ENCODE data around the gene FARSB. TPM values are rescaled to one million over a fixed set of nuclear protein-coding genes. Genes with fewer than 3 reads are reported as not detected.

The FARSB gene
- total and polyA plus RNA-seq, 2 donors (not counting 3 experiments of a cell fraction or from before 2014, with no cell fraction given): 12.7 to 29.4 TPM

DNA sequence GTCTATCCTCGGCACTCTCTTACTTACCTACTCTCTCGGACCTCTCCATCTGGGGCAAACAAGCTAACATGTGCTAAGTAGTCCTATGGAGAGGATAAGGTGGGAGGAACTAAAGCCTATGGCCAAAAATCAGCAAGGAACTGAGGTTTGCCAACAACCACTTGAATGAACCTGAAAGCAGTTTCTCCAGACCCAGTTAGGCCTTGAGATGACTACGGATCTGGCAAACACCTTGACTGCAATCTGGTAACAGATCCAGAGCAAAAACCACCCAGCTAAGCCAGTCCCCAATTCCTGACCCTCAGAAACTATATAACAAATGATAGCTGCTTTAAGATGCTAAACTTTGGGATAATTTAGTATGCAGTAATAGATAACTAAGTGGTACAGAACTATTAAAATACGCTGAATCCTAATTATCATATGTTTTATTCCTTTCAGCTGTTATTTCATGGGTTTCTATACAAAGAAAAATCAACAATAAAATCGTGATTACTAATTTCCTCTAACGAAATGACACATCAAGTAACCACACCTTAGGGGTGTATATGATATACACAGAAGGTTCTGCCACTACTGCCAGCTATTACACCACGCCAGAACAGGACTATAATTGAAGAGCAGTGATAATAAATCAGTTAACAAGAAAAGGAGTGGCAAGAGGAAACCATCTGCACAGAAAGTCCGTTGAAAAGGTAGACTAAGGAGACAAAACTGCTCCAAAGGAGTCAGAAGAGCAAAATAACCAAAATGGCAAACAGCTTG is 3.2 kb downstream of the FARSB start:
- no TSS peak for BruUV-seq (replicated peaks)
- POLR2A ChIA-PET: no interaction called here
- peak overlapping the region; percentile 40 for H2AFZ ChIP-seq (ENCODE audit: low read depth, low read length)

DNA sequence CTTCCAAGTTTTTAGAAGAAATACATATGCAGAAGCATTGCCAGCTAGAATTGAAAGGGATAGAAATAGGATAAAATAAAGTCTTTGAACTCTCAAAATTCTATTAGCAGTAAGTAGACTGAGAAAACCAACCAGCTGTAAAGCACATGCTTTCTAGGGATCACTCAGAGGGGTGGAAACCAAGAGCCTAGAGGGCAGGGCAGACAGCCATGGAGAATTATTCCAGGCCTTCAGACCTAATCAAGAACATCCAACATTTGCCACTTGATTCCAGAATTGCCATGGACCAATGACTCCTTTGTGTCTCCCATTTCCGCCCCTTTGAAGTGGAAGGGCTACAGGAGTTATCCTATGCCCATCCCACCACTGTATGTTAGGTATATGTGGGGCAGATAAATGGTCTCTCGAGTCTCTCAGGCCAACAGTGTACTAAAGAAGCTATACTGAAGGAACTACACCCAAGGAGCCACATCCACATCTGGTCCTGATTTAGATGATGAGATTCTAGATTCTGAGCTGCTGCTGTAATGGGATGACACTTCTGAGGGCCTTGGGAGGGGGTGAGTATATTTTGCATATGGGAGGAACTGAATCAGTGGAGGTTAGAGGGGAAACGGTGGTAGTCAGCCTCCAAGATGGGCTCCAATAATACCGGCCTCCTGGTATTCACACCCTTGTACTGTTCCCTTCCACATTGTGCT is 4.0 kb downstream of the FARSB start:
- DNase-seq (ENCODE audit: low read depth, low spot score) (no peak), FAIRE-seq (no peak)
- BruUV-seq (replicated peaks): no TSS peak
- no peaks in the 10 kb centered on the region for H3K27me3 ChIP-seq (ENCODE audit: control insufficient read depth in 2 of 2, insufficient read depth in 2 of 2, low read length in 2 of 2)
- H2AFZ ChIP-seq (ENCODE audit: low read depth, low read length): no peak overlapping the region
- TF ChIP-seq JUN (IDR thresholded peaks at IDR 0.05; ENCODE audit: borderline replicate concordance, insufficient read depth, insufficient read length, low read depth) (no peak), EZH2 (IDR thresholded peaks at IDR 0.05; ENCODE audit: borderline replicate concordance, low read depth, low read length, severe bottlenecking) (no peak), POLR2A (IDR thresholded peaks at IDR 0.05; ENCODE audit: low read depth, low read length) (no peak), GATA2 (IDR thresholded peaks at IDR 0.05; ENCODE audit: insufficient read depth, insufficient read length, low read depth, low read length) (no peak), MYC (IDR thresholded peaks at IDR 0.05; ENCODE audit: low read depth, low read length) (no peak), FOS (IDR thresholded peaks at IDR 0.05; ENCODE audit: borderline replicate concordance, insufficient read depth, low read length) (no peak), POLR2AphosphoS5 (IDR thresholded peaks at IDR 0.05; ENCODE audit: insufficient read depth, low read depth, low read length) (no peak)
- TF ChIP-seq, protein P1, sequence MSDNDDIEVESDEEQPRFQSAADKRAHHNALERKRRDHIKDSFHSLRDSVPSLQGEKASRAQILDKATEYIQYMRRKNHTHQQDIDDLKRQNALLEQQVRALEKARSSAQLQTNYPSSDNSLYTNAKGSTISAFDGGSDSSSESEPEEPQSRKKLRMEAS (IDR thresholded peaks at IDR 0.05; ENCODE audit: insufficient read depth, insufficient read length): no peak
- TF ChIP-seq, protein P2, sequence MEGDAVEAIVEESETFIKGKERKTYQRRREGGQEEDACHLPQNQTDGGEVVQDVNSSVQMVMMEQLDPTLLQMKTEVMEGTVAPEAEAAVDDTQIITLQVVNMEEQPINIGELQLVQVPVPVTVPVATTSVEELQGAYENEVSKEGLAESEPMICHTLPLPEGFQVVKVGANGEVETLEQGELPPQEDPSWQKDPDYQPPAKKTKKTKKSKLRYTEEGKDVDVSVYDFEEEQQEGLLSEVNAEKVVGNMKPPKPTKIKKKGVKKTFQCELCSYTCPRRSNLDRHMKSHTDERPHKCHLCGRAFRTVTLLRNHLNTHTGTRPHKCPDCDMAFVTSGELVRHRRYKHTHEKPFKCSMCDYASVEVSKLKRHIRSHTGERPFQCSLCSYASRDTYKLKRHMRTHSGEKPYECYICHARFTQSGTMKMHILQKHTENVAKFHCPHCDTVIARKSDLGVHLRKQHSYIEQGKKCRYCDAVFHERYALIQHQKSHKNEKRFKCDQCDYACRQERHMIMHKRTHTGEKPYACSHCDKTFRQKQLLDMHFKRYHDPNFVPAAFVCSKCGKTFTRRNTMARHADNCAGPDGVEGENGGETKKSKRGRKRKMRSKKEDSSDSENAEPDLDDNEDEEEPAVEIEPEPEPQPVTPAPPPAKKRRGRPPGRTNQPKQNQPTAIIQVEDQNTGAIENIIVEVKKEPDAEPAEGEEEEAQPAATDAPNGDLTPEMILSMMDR (IDR thresholded peaks at IDR 0.05; ENCODE audit: extremely low read depth in 1 of 2, insufficient read depth in 1 of 2, low read depth in 1 of 2, low read length in 2 of 2): no peak
- H3K9me1 ChIP-seq (replicated peaks; ENCODE audit: control insufficient read depth, extremely low read depth, insufficient read depth, low read length): no peaks in the 10 kb centered on the region
- H3K4me1 ChIP-seq (ENCODE audit: control insufficient read depth, extremely low read depth, insufficient read depth, low read length): peaks cover 31% of the 10 kb centered on the region
- H3K36me3 ChIP-seq (ENCODE audit: control insufficient read depth in 2 of 2, extremely low read depth in 1 of 2, insufficient read depth in 2 of 2, low read length in 2 of 2): peaks cover 0 to 3% of the 10 kb centered on the region in 2 experiments
- POLR2A ChIA-PET: no interaction called here
- no peak overlapping the region for H3K27ac ChIP-seq (ENCODE audit: insufficient read depth, low read depth, low read length)
- CTCF ChIA-PET: interaction anchor here (1.4 to 4.0 kb wide), 3 partner anchors 9 to 56 kb away, joined by 3 to 11 read pairs (median 6); no protein-coding TSS in a partner anchor
- dilution Hi-C loops (cut with MboI; ENCODE audit: extremely low pct_ligation_motif_present, low sequenced_read_pairs): no loop called here
- intact Hi-C loops (cut with micrococcal nuclease): loop anchor here (10.0 kb wide), 1 partner anchor 1753 kb away; the partner anchor contains the start of gene FAM124B
- no peaks in the 10 kb centered on the region for H3K9me3 ChIP-seq (replicated peaks; ENCODE audit: control insufficient read depth, insufficient read depth, low read length)
- H3K79me2 ChIP-seq (ENCODE audit: control insufficient read depth, insufficient read depth, low read length): peaks cover 72% of the 10 kb centered on the region
- no peak overlapping the region for H3K9ac ChIP-seq (replicated peaks; ENCODE audit: extremely low read depth, insufficient read depth, low read length)
- H3K4me2 ChIP-seq (ENCODE audit: insufficient read depth, low read length): no peak overlapping the region
- no peaks in the 10 kb centered on the region for H4K20me1 ChIP-seq (replicated peaks; ENCODE audit: control insufficient read depth, extremely low read depth, insufficient read depth, low read length)
- no peak overlapping the region for H3K4me3 ChIP-seq (replicated peaks in 1 of 3; ENCODE audit: insufficient read depth in 1 of 3, low read depth in 1 of 3, low read length in 3 of 3)

More for the DNA sequence above, 3.2 kb downstream of the FARSB start:
- H3K27ac ChIP-seq (ENCODE audit: insufficient read depth, low read depth, low read length): peak overlapping the region; percentile 46
- no peaks in the 10 kb centered on the region for H3K9me3 ChIP-seq (replicated peaks; ENCODE audit: control insufficient read depth, insufficient read depth, low read length)
- peak overlapping the region in 1 of 3 experiments; percentile 20 for H3K4me3 ChIP-seq (replicated peaks in 1 of 3; ENCODE audit: insufficient read depth in 1 of 3, low read depth in 1 of 3, low read length in 3 of 3)
- intact Hi-C loops (cut with micrococcal nuclease) (loop anchor here (10.0 kb wide), 1 partner anchor 1752 kb away; the partner anchor contains the start of gene FAM124B), dilution Hi-C loops (cut with MboI; ENCODE audit: extremely low pct_ligation_motif_present, low sequenced_read_pairs) (no loop called here)
- H4K20me1 ChIP-seq (replicated peaks; ENCODE audit: control insufficient read depth, extremely low read depth, insufficient read depth, low read length): no peaks in the 10 kb centered on the region
- peak; percentile 52 for DNase-seq (ENCODE audit: low read depth, low spot score)
- H3K4me1 ChIP-seq (ENCODE audit: control insufficient read depth, extremely low read depth, insufficient read depth, low read length): peaks cover 34% of the 10 kb centered on the region
- TF ChIP-seq POLR2A (IDR thresholded peaks at IDR 0.05; ENCODE audit: low read depth, low read length): peak; percentile 22
- peak; percentile 41 for TF ChIP-seq FOS (IDR thresholded peaks at IDR 0.05; ENCODE audit: borderline replicate concordance, insufficient read depth, low read length)
- no peak for TF ChIP-seq EZH2 (IDR thresholded peaks at IDR 0.05; ENCODE audit: borderline replicate concordance, low read depth, low read length, severe bottlenecking)
- peak overlapping the region; percentile 81 for H3K4me2 ChIP-seq (ENCODE audit: insufficient read depth, low read length)
- no peaks in the 10 kb centered on the region for H3K27me3 ChIP-seq (ENCODE audit: control insufficient read depth in 2 of 2, insufficient read depth in 2 of 2, low read length in 2 of 2)
- CTCF ChIA-PET: interaction anchor here (0.9 to 4.0 kb wide), 5 partner anchors 10 to 287 kb away, joined by 3 to 11 read pairs (median 6); no protein-coding TSS in a partner anchor
- peaks cover 0 to 3% of the 10 kb centered on the region in 2 experiments for H3K36me3 ChIP-seq (ENCODE audit: control insufficient read depth in 2 of 2, extremely low read depth in 1 of 2, insufficient read depth in 2 of 2, low read length in 2 of 2)
- no peaks in the 10 kb centered on the region for H3K9me1 ChIP-seq (replicated peaks; ENCODE audit: control insufficient read depth, extremely low read depth, insufficient read depth, low read length)
- H3K9ac ChIP-seq (replicated peaks; ENCODE audit: extremely low read depth, insufficient read depth, low read length): peak overlapping the region; percentile 30
- FAIRE-seq: peak; percentile 83
- H3K79me2 ChIP-seq (ENCODE audit: control insufficient read depth, insufficient read depth, low read length): peaks cover 72% of the 10 kb centered on the region

Measured in endothelial cell of umbilical vein (primary cell).